HG02884 (cell line): ENCODE results near the gene ANKS1A.
"Not testable (repeated sequence)": the region's sequence is repeated elsewhere in the genome, so short reads cannot be mapped to it uniquely, and the experiment has no call there.

Source experiments
- ATAC-seq: cut with Tn5 transposase; IDR thresholded peaks from one replicate; pipeline ENCODE4 v1.9.1; 2021; ENCODE audit warnings: mild to moderate bottlenecking, moderate library complexity; ENCODE audit not compliant: unreplicated experiment

ANKS1A gene, protein sequence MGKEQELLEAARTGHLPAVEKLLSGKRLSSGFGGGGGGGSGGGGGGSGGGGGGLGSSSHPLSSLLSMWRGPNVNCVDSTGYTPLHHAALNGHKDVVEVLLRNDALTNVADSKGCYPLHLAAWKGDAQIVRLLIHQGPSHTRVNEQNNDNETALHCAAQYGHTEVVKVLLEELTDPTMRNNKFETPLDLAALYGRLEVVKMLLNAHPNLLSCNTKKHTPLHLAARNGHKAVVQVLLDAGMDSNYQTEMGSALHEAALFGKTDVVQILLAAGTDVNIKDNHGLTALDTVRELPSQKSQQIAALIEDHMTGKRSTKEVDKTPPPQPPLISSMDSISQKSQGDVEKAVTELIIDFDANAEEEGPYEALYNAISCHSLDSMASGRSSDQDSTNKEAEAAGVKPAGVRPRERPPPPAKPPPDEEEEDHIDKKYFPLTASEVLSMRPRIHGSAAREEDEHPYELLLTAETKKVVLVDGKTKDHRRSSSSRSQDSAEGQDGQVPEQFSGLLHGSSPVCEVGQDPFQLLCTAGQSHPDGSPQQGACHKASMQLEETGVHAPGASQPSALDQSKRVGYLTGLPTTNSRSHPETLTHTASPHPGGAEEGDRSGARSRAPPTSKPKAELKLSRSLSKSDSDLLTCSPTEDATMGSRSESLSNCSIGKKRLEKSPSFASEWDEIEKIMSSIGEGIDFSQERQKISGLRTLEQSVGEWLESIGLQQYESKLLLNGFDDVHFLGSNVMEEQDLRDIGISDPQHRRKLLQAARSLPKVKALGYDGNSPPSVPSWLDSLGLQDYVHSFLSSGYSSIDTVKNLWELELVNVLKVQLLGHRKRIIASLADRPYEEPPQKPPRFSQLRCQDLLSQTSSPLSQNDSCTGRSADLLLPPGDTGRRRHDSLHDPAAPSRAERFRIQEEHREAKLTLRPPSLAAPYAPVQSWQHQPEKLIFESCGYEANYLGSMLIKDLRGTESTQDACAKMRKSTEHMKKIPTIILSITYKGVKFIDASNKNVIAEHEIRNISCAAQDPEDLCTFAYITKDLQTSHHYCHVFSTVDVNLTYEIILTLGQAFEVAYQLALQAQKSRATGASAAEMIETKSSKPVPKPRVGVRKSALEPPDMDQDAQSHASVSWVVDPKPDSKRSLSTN

DNA sequence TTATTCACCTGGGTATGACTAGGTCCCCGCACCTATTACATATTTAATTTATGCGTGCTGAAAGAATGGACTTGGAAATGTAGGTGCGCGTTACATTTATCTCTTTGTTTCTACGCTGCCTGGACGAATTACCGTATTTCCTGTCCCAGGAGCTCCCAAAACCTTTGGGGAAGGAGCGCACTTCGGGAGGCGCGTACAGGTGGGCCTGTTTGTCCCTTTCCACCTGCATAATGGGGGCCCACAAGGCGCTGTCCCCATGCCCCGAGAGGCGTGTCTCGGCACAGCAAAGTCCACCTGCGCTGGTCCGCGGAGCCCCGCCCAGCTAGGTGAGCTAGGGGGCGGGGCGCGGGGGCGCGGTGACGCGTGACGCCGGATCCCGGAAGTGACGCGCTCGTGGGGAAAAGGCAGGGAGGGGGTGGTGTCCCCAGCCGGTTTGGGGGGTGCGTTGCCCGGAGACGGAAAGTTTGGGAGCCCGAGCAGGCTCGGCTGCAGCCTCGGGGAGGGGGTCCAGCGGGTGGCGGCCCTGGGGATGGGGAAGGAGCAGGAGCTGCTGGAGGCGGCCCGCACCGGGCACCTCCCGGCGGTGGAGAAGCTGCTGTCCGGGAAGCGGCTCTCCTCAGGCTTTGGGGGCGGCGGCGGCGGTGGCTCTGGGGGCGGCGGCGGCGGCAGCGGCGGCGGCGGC, at the start of gene ANKS1A:
ANKS1A (plus strand) TSS at position 382 of the 682 bp plus-strand sequence; CDS start at position 530, 148 bp downstream.
- ATAC-seq = peak; percentile 56

DNA sequence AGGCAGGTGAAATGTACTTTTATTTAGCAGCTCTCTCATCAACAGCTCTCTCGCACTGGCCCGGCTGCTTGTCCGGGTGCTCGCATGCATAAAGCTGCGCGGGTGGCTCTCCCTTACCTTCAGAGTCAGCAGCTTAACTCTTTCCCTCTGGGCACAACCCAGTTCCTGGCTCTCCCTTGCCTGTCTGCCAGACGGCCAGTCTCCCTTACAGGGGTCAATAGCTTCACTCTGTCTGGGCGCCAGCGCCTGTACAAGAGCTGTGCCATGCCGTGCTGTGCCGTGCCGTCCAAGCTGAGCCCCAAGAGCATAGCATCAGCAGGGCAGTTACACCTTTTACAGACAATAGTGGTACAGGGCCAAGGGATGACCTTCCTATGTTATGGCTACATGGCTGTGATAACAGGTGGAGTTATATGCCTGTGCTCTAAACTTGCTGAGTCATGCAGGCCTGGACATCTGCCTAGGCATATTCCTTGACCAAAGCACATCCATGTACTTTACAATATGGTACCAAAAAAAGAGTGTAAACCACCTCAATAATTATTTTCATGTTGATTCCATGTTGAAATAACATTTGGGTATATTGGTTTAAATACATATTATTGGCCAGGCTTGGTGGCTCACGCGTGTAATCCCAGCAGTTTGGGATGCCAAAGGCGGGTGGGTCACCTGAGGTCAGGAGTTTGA, 49.2 kb upstream of the ANKS1A start:
- ATAC-seq = no peak

- not testable (repeated sequence) for ATAC-seq
Measured at GRCh38 chr6:34849066-34849465, 40.0 kb upstream of the ANKS1A start.

DNA sequence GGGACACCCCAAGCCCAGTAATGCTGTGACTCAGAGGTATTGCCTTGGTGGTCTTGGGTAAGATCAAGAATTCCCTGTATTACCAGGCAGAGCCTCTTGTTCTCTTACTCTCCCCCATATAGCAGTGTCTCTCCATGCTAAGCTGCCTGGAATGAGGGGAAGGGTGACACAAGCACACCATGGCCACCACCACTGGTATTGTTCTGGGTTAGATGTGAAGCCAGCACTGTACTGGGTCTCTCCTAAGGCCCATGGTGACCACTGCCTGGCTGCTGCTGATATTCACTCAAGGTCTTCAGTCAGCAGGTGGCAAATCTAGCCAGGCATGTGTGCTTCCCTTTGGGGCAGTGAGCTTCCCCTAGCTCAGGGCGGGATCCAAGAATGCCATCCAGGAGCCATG, 37.7 kb upstream of the ANKS1A start:
- ATAC-seq = no peak

- ATAC-seq = no peak
Measured at GRCh38 chr6:34852406-34853085, 36.5 kb upstream of the ANKS1A start.

GRCh38 chr6:34855463-34855862, 33.6 kb upstream of the ANKS1A start:
- ATAC-seq = no peak

GRCh38 chr6:34858681-34859080, 30.4 kb upstream of the ANKS1A start:
- ATAC-seq = no peak

GRCh38 chr6:34859951-34860350, 29.1 kb upstream of the ANKS1A start:
- no peak for ATAC-seq

DNA sequence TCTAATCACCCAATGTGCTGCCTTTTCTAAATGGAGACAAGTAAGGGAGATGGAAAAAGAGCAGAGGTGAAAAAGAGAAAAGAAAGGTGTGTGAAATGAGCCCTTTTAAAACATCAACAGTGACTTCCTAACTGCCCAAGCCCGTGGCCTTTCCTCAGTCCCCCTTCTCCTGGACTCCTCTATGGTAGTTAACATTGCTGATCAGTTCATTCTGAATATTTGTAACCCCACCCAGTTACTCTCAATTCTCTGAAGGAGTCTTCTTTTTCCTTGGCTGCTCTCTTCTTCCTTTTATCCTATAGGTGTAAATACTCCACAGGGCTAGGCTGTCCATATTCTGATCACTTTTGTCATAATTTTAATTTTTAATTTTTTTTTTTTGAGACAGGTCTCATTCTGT, 28.3 kb upstream of the ANKS1A start:
- ATAC-seq = no peak

GRCh38 chr6:34864007-34864406, 25.0 kb upstream of the ANKS1A start:
- no peak for ATAC-seq

- no peak for ATAC-seq
Measured at GRCh38 chr6:34865107-34865506, 23.9 kb upstream of the ANKS1A start.

DNA sequence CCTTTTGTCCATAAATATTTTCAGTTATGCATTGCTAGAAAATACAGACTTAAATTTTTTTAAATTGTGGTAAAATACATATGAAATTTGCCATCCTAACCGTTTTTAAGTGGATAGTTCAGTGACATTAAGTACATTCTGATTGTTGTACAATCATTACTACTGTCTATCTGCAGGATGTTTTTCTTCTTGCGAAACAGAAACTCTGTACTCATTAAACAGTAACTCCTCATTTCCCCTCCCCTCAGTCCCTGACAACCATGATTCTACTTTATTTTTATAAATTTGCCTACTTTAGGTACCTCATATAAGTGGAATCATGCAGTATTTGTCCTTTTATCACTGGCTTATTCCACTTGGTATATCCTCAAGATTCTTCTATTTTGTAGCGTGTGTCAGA, 22.5 kb upstream of the ANKS1A start:
- no peak for ATAC-seq

DNA sequence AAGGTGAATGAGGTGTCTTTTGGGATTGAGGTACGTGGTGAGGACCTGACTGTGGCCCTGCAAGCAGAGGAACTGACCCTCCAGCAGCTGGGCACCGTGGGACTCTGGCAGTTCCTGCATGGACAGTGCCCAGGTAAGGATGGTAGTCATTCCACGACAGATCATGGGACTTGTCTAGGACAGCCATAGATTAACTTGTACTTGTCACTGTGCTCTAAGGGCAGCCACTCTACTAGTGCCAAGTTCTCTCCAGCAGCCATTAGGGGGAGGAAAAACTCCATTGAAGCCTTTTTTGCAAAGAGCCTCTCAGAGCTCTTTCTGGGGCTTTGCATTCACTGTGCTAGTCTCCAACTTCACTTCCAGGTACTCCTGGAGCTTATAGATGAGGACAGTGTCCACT, 21.6 kb upstream of the ANKS1A start:
- no peak for ATAC-seq

DNA sequence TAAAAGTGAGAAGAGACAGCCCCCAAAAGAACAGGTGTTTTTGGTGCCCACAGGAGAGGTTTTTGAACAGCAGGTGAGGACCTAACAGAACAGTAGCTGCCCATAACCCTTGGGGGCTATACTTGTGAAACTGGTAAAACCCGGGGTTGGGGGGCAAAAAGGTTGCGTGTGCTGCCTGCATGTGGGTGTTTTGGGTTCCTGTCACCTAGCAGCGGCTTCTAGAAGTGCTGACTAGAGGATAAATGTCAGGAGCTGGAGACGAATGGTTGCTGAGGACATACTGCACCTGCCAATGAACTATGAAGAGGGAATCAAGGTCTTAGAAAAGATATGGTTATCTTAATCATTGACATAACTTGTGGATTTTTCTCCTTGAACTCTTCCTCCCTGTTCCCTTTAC, 17.2 kb upstream of the ANKS1A start:
- ATAC-seq = no peak

DNA sequence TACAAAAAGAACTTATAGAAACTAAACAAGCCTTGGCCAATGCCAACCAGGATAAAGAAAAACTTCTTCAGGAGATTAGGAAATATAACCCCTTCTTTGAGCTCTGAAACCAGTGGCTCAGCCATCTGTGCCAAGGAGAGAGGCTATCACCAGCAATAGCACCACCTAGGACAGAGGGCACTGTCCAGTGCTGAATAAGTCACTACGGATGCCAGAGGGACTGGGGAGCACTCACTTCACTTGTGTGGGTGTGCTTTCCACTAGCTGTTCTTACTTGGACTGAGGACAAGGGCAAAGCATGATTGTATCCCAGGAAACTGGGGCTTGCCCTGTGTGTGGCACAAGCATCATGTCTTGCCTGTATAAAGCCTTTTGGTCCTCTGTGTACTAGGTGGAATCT, 16.7 kb upstream of the ANKS1A start:
- ATAC-seq = no peak

GRCh38 chr6:34875292-34876213, 13.5 kb upstream of the ANKS1A start:
- no peak for ATAC-seq

GRCh38 chr6:34876472-34876871, 12.6 kb upstream of the ANKS1A start:
- ATAC-seq = no peak

DNA sequence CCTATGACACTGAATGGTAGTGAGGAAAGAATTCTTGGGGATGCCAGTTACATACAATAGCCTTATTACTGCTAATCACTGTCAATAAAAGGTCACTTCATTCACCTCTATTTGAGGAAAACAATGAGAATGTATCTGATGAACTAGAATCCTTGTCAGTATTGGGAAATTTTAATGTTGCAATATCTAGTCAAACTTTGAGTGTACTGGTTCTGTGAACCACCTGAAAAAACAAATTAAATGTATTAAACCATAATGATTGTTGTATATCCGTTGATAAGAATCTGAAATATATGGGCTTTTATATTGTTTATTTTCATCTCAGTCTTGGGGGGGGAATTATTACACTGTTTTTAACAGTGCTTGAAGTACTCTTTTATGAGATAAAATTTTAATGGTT, 11.8 kb upstream of the ANKS1A start:
- ATAC-seq = no peak
